Lower leg skin (tissue), 4 donors: Measurements from ENCODE around the gene CNKSR3. TPM values are rescaled to one million over a fixed set of nuclear protein-coding genes. Genes with fewer than 3 reads are reported as not detected.

Experiments
- DNase-seq, 2 donors: peaks; one replicate each; pipeline ENCODE4 v3.0.0-alpha.2; 2019; ENCODE audit warnings: low spot score in 2 of 2
- H3K4me3 ChIP-seq: fragments of 200-600 bp; sonication (generic); 2 replicates; pipeline ENCODE4 v1.5.1; 2017; ENCODE audit warnings: mild to moderate bottlenecking, low read depth; ENCODE audit not compliant: poor library complexity, severe bottlenecking
- CTCF ChIP-seq, 3 donors: fragments of 450-650 bp; IDR thresholded peaks; one replicate each; pipeline ENCODE4 v1.5.1; 2016; ENCODE audit warnings: antibody characterized with exemption in 3 of 3, mild to moderate bottlenecking in 3 of 3, moderate library complexity in 2 of 3
- POLR2A ChIP-seq, 2 donors: fragments of 450-650 bp; IDR thresholded peaks; one replicate each; pipeline ENCODE4 v1.6.1; 2016 to 2017; ENCODE audit warnings: antibody characterized with exemption in 2 of 2, mild to moderate bottlenecking in 1 of 2, moderate library complexity in 1 of 2
- WGBS, 2 donors: methylation state at CpG; one replicate each; pipeline ENCODE4 v1.1.5; 2018; 5-methylcytosine and 5-hydroxymethylcytosine counted together
- intact Hi-C: fragments of 100-400 bp; cut with DNase I; formaldehyde crosslinking; loops from one replicate; pipeline ENCODE4 v1.15.0; 2023; ENCODE audit warnings: low total_unique reads
- total RNA-seq, 4 donors: library from RNA; depleted of rRNA; stranded (reverse); fragments of >200 nt; gene quantifications; one replicate each; pipeline ENCODE4 v1.1.0, GENCODE V29; 2016

Gene CNKSR3
- total RNA-seq, 4 donors from 2014 or later, result 8.8 to 11.1 (median 9.4) TPM

GRCh38 chr6:154463573-154464419 lies 46.7 kb downstream of the CNKSR3 start:
- no peak for DNase-seq
- 76 to 80% methylated on average over 7 of the region's 7 CpGs for WGBS, 2 donors
- no peak overlapping the region for H3K4me3 ChIP-seq
- no peak for TF ChIP-seq CTCF (IDR thresholded peaks at IDR 0.05)
- intact Hi-C loops, result no loop called here

GRCh38 chr6:154462425-154462824 lies 48.1 kb downstream of the CNKSR3 start:
- no peak for DNase-seq
- H3K4me3 ChIP-seq, result no peak overlapping the region
- intact Hi-C loops, result no loop called here
- no peak for TF ChIP-seq CTCF (IDR thresholded peaks at IDR 0.05)
- no peak for TF ChIP-seq POLR2A (IDR thresholded peaks at IDR 0.05)
- 64 to 73% methylated on average over 5 of the region's 5 CpGs for WGBS, 2 donors

- no peak for DNase-seq
- no peak for TF ChIP-seq CTCF (IDR thresholded peaks at IDR 0.05)
- TF ChIP-seq POLR2A (IDR thresholded peaks at IDR 0.05), result no peak
- 95 to 97% methylated on average over 2 of the region's 2 CpGs for WGBS, 2 donors
- intact Hi-C loops, result no loop called here
- H3K4me3 ChIP-seq, result no peak overlapping the region
Observed at GRCh38 chr6:154461348-154461747, 49.1 kb downstream of the CNKSR3 start.

GRCh38 chr6:154460306-154461071 lies 50.0 kb downstream of the CNKSR3 start:
- WGBS, 2 donors, result 93 to 95% methylated on average over 13 of the region's 13 CpGs
- no peak for TF ChIP-seq CTCF (IDR thresholded peaks at IDR 0.05)
- TF ChIP-seq POLR2A (IDR thresholded peaks at IDR 0.05), result no peak
- intact Hi-C loops, result no loop called here
- no peak overlapping the region for H3K4me3 ChIP-seq
- DNase-seq, result peak in 1 of 2 donors; percentile 58

GRCh38 chr6:154459513-154459912 lies 51.0 kb downstream of the CNKSR3 start:
- no peak for TF ChIP-seq POLR2A (IDR thresholded peaks at IDR 0.05)
- no peak for TF ChIP-seq CTCF (IDR thresholded peaks at IDR 0.05)
- intact Hi-C loops, result no loop called here

More at GRCh38 chr6:154459513-154459912, 51.0 kb downstream of the CNKSR3 start:
- WGBS, 2 donors, result 85 to 90% methylated on average over 6 of the region's 6 CpGs
- no peak overlapping the region for H3K4me3 ChIP-seq
- DNase-seq, result no peak
